Measurements from ENCODE around the gene SRPX2.
A peak's percentile ranks its signal among the peaks of the same experiment; 100 is the strongest.

SRPX2 gene, protein sequence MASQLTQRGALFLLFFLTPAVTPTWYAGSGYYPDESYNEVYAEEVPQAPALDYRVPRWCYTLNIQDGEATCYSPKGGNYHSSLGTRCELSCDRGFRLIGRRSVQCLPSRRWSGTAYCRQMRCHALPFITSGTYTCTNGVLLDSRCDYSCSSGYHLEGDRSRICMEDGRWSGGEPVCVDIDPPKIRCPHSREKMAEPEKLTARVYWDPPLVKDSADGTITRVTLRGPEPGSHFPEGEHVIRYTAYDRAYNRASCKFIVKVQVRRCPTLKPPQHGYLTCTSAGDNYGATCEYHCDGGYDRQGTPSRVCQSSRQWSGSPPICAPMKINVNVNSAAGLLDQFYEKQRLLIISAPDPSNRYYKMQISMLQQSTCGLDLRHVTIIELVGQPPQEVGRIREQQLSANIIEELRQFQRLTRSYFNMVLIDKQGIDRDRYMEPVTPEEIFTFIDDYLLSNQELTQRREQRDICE

DNA sequence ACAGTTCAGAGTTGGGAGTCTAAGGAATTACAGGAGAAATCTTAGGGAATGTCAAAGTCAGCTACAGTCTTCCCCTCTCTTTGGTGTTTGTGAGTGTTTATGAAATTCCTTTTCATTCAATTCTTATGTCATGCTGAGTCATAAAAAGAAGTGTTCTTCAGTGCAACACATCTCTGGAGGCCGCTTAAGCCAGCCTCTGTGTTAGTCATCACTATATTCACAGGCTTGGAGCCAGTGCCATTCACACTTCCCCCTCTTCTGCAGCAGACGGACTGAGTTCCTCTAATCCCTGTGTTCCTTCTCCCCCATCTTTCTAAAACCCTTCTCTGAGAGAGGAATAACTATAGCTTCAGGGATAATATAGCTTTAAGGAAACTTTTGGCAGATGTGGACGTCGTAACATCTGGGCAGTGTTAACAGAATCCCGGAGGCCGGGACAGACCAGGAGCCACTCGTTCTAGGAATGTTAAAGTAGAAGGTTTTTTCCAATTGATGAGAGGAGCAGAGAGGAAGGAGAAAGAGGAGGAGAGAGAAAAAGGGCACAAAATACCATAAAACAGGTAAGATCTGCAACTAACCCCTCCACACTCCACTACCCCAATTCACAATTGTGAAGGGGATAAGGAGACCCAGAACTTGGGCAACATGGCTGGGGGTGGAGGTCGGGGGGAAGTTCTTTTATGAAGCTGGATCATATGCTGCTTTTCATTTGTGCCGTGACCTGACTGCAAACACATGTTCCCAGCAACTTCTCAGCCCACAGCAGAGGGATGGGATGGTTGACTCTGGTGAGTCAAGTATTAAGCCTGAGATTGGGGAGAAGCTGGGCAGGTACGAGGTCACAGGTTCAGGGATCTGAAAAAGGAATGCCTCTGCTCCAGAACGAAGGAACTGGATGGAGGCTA, at the start of gene SRPX2:
TSS of gene SRPX2 (plus strand) at position 244 of the 905 bp plus-strand sequence. CDS start 2,124 bp downstream, outside the sequence.
- FAIRE-seq = no peak

DNA sequence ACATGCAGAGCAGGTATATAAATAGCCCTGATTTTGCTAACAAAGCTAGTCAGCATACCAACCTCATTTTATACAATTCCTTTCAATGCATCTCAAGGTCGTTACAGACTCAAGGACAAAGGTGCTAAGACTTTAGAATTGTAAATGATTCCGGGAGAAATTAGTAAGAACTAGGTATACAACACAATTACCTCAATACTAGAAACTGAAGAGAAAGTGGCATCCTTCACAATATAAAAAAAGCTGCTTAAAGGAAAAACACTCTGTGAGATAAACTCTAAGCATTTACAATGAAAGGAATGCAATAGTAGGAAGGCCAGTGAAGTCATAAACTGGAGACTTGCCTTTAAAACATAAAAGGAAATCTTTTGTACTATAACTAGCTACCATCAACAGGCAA, 47.4 kb upstream of the SRPX2 start:
- FAIRE-seq = no peak

DNA sequence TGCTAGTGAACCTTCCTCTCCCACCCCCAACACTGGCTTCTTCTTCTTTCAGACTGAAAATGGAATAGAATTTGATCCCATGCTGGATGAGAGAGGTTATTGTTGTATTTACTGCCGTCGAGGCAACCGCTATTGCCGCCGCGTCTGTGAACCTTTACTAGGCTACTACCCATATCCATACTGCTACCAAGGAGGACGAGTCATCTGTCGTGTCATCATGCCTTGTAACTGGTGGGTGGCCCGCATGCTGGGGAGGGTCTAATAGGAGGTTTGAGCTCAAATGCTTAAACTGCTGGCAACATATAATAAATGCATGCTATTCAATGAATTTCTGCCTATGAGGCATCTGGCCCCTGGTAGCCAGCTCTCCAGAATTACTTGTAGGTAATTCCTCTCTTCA, 44.5 kb upstream of the SRPX2 start:
- no peak for FAIRE-seq

DNA sequence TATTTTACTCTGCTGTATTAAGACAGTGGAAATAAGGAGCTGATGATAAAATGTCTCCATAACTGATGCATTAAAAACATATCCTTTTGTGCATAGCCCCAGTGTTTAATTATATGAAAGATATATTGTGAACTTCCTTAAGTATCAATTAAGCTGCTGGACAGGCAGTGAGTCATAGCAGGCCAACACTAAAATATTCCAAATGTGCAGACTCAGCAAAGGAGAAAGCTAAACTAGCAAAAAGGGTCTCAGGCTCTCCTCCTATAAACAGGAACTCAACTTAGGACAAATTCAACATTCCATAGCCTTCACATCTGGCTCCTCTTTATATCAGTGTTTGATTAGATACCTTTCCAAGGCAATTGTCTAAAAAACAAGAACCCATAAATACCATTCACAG, 43.7 kb upstream of the SRPX2 start:
- no peak for FAIRE-seq

DNA sequence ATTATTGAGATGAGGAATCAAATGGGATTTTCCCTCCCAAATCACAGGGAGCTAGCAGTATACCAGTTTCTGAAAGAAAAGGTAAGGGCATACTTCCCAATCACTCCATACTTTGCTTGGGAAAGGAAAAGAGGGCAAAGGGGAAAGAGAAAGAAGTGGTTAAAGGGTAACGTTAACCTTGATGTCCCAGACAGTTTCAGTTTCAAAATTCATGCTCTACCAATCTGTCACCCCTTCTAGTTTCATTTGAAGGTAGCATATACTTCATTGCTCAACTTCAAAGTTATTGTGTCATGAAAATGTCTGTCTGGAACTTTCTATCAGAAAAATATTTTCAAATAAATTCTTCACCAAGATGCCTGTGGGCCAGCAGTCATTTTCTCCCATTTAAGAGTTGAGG, 43.2 kb upstream of the SRPX2 start:
- FAIRE-seq = no peak

DNA sequence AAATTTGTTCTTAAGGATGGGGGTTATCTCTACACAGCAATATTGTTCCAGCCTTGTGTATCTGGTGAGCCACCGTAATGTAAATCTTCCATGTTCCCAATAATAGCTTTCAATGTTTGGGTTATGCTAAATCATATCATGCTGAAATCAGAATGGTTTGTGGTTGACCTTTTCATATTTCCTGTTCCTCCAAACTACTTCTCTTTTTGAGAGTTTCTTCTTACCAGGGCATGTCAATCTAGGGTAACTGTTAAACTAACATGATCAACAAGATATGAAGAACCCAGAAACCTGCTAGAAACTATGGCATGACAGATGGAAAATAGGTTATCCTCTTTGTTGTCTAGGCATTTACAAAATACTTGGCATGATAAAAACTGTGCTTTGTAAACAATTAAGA, 37.2 kb upstream of the SRPX2 start:
- FAIRE-seq = no peak

DNA sequence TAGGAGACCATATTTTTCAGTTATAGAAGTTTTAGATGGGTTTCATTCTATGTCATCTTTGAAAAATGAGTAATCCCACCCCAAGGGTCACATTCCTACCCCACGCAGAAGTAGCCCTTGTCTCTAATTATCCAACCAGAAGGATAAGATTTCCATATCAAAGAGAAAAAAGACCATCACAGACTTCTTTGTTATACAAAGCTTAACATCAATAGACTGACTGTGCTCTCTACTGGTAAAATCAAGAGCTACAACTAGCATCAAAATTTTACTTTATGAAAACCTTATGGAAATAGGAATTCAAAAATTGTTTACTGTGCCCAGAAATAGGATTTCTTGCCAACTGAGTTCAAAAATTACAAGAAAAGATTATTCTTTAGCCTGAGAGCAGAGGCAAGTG, 34.4 kb upstream of the SRPX2 start:
- no peak for FAIRE-seq

DNA sequence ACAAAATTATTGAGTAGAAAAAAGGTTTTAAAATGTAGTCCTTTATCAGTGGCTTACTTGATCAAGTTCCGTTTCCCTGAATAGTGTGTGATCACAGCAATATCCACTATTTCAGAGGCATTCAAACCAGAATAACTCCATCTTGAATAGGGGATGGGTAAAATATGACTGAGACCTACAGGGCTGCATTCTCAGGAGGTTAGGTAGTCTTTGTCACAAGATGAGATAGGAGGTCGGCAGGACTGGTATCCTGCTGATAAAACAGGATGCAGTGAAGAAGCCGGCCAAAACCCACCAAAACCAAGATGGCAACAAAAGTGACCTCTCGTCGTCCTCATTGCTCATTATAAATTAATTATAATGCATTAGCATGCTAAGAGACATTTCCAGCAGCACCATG, 32.0 kb upstream of the SRPX2 start:
- FAIRE-seq = no peak

DNA sequence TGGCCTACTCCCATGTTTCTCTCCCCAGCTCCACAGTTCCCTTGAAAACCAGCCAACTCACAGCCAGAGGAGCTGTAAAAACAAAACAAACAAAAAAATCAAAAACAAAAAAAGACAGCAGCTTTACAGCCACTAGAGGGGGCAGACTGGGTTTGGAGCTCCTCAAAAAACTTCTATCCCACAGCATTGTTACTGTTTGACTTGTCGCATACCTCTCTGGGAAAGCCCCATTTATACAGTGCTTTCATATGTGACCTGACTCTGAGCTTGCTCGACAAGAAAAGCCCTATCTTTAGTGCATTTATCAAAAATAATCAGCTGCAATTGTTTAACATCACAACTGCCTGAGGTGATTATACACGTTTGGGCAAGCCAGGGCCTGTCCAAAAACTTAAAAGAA, 29.0 kb upstream of the SRPX2 start:
- no peak for FAIRE-seq

DNA sequence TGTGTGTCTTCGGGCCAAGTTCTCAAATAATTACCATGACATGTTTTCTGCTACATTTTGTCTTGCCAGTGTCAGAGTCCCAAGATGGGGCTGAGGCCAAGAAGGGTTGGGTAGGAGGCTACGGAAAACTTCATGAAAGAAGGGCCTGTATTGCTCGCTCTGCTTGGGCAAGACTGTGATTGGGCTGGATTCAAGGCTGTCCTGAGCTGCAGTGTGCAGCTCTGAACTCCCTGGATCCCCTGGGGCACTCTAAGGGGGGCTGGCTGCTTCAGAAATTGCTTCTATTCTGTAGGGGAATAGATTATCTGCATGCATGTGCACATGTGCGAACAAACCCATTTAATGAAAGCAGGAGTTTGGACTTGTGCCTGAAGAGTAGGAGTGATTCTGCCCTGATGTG, 21.0 kb upstream of the SRPX2 start:
- FAIRE-seq = no peak

DNA sequence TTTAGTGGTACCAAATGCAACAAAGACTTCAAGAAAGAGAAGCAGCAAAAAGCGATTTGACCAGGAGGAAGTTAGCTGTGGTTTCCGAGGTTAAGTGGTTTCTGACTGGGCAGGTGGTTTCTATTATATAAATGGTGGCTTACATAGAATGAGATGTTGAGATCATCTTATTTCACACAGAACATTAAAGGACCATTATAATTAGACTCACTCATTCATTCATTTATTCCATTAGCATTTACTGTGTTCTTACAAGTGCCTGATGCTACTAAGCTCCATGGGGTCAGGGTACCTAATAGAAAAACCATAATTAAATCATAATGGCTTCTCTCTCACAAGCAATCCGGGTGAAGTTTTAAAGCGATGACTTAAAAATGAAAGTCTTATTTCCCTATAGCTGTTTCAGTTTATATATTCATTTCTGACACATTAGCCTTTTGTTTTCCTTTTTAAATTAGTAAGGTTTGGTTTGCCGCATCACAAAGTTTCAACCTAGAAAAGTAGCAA, 18.0 kb upstream of the SRPX2 start:
- peak; percentile 68 for FAIRE-seq

DNA sequence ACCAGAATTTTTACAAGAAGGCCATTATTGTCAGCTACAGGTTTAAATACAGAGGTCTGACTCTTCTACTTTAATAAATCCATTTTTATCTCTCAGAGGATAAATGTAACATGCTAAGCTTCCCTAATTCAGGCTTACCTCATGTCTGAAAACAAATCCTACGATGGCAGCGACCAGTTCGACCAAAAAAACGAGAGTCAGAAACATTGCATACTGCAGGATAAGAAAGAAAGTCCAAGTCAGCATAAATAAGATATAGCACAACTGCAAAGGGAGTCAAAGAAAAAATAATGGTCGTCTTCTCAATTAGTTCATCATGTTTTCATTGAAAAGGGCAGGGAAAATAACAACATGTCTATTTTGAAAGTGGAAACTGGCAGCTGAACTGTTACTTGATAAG, 9.0 kb upstream of the SRPX2 start:
- no peak for FAIRE-seq

DNA sequence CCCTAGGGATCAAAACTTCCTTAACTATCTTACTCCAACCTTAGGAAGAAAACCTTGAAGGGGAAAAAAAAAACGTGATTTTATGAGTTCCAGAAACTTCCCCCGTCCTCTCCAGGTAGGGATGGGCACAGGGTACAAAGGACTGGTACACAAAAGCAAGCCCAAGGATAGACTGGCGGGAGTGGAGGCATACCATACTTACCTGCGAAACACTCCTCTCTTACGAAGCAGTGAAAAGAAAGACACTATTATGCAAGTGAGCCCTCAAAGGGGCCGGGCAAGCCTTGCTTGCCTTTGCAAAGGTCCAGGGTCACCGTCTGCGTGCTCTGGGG, 8.0 kb upstream of the SRPX2 start:
- no peak for FAIRE-seq

DNA sequence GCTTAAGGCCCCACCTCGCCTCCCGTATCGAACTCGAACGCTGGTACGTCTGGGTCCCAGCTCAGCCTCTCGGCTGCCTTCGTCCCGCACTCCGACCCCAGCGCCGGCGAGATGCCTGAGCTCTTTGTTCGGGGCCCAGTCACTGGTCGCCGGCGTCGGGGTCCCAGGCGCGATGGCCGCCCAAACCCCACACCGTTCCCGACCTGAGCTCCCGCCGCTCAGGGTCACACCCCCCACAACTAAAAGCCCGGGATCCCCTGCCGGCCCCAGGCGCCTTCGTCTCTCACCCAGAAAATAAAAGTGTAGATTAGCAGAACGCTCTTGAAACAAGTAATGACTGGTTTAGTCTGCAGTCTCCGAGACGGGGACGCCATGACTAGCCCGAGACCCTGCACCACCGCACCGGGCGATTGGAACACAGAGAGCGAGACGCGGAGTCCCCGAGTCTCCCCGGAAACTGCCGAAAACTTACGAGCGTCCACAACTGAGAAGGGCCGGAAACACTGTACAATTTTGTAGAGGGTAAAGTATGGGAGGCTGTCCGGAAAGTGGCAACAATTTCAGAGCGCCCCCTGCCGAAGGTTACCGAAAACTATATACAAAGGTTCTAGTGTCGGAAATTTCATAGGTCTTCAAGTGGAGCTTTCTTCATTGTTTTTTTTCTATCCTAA, 7.5 kb upstream of the SRPX2 start, which contains the start of gene TSPAN6:
TSS of gene TSPAN6 (minus strand) at position 486 of the 671 bp plus-strand sequence. CDS start at position 374, 112 bp downstream.
- FAIRE-seq = no peak

DNA sequence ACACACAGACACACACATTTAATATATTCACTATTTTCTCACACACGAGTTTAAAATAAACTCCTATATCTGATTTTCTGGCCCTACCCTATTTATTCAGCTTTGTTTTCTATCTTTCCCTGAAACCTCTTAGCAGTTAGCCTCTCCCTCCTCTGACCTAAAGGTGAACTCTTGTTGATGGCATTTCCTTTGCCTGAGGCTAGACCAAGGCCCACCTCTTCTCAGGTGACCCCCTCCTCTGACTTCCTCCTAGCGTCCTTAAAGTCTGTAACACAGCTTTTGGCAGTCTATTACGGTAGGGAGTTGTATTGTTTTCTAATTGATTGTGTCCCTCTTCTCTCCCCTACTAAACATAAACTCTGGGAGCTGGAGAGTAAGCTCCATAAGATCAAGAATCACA, 1.7 kb upstream of the SRPX2 start:
- FAIRE-seq = no peak

DNA sequence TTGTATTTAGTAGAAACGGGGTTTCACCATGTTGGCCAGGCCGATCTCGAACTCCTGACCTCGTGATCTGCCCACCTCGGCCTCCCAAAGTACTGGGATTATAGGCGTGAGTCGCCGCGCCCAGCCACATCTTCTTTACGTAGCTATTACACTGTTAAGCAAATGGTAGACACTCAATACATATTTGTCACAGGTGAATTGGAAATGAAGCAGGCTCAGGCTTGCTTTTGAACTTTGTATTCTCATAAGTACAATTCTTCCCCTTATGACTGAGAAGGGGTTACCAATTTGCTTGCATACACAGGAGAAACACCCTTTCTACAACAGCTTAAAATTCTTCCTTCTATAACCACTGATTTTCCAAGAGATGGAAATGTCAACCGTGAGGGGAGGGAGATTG, 787 bp upstream of the SRPX2 start:
- no peak for FAIRE-seq

DNA sequence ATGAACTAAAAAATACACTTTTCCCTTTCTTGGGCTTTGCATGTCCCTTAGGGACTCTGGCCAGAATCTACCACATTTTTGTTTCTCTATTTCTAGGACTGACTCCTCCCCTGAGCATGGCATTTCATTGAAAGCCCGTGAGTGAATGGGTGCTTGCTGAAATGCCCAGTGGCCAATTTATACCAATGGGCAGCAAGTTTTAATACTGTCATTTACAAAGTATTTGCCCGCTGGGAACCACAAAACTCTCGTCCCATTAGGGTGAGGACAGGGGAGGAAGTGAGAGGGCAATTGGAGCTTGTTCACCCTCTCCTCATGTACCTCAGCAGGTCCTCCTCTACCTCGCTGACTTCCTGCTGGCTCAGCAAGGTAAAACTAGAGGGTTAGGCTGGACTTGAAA, 1.1 kb downstream of the SRPX2 start:
- FAIRE-seq = no peak

DNA sequence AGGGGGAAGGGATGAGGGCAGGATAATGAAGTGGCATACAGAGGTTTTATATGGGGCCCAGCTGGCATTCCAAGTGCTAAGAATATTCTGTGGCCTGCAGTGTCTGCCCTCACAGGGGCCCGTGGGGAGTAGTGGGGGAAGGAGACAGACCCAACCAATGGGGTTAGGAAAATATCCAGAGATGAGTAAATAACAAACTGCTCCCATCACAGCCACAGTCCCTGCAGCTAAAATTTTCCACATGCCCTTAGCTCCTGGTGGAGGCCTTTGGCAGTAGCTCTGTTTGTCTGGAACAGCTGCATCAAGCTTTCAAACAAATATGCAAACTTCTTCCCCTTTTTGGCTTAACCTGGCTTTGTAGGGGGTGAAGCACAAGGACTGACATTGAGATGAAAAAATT, 3.1 kb downstream of the SRPX2 start:
- FAIRE-seq = no peak

DNA sequence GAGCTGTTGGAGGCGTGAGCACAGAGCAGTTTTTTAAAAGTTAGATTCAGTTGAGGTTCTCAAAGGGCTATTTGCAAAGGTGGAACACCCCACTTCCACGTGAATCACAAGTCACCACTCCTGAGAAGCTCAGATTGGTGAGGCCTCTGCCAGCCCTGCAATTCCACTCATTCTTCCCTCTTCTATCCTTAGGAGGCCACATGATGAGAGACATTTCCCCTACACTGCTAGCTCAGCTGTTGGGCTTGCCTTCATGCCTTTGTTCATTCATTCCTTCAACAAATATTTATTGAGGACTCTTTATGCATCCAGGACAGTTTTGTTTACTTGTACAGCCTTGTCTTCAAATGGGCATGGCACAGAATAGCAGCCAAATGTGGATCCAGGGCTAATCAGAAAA, 3.7 kb downstream of the SRPX2 start:
- no peak for FAIRE-seq

DNA sequence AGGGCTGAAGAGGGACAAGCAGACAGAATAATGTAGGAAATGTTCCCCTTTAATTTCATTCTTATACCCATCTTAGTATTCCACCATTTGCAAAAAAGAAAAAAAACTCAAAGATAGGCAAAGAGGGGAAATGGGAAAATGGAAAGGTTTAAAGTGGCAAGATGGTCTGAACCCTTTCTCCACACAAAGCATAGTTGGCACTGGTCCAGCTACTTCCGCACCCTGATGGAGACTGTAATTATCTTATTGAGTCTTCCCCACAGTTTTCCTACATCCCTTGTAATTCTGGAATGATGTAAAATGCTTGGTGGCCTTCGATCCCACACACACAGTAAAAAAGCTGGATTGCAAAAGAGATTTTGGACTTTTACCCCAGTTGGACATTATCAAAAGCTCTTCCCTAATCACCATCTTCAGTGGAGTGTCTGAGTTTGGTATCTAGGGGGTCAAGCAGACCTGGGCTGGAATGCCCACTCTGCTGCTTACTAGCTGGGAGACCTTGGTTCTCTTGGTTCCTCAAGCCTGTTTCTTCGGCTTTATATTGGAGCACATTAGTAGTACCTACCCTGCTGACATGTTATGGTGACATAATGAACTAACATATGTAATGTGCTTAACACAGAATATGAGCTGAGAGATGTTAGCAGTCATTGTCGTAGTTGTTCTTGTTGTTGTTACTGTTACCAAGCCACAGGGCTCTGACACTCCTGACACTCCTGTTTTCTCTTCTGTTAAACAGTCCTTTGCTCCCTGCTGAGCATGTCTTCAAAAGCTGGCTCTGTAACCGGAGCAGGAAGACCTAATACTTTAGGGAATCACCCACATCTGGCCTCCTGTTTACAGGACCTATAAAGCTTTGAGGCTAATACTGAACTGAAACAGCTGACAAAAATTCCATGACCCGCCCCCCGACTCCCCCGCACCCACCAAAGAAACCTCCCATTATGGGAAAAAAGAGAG, 4.7 kb downstream of the SRPX2 start:
- no peak for FAIRE-seq

DNA sequence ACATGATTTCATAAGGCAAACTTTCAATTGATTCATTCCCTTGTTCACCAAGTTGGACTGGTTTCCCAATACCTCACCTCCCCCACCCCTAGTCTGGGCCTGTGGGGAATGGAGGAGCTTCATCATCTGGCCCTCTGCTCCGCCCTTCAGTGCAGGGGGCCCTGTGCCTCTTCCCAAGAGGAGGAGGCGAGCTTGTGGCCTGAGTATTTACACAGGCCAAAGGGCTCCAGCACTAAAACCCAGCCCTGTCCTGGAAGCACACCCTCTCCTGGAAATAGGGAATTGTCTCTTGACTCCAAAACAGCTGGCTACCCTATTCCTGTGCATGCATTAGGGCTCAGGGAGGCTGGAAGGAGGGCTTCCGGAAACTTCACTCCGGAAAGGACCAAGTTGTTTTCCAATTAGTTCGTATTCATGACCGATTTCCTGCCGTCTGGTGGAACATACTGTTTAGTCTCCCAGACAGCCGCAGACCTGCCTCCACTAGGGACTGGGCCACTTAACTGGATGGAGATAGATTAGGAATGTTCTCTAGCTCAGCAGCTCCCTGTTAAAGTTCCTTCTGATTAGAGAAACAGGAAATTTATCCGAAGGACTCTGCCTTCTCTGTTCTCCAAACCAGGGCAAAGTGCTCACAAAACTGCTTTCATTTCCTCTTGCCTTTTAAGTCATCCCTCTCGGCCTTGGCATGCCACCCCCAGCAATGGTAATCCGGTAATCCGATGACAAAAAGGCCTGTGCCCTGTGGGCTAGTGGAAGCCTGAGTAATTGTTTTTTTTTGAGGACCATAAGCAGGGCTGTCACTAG, 5.8 kb downstream of the SRPX2 start:
- FAIRE-seq = no peak

Measured in colon (tissue), 2 donors.